NT2/D1 (cell line): ENCODE data around the gene ALDH18A1.

Experiments
- SUZ12 ChIP-seq: IDR thresholded peaks from 2 replicates; pipeline ENCODE4 v1.6.1; 2011; ENCODE audit not compliant: insufficient read length, insufficient read depth; ENCODE audit errors: extremely low read depth
- YY1 ChIP-seq: IDR thresholded peaks from 2 replicates; pipeline ENCODE4 v1.6.1; 2011; ENCODE audit not compliant: insufficient read length, insufficient read depth
- ZNF274 ChIP-seq: IDR thresholded peaks from 2 replicates; pipeline ENCODE4 v1.6.1; 2011; ENCODE audit warnings: mild to moderate bottlenecking, low read depth, low read length

DNA sequence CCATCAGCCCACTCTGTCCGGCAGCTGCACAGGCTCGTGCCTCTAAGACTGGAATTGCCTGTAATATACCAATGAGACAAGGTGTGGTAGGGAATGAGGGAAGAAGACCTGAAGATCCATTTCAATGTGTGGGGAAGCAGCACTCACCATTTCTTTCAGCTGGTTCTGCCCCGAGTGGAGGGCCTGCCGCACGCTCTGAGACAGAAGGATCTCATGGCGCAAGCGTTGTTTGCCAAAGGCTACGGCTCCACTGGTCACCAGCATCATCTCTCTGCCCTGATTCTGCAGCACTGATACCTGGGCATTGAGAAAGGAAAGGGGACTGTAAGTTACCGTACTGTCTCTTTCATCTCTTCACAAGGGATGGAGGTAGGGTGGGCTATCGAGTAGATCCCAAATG lies 19.4 kb downstream of the ALDH18A1 start:
- TF ChIP-seq YY1 (no peak), ZNF274 (no peak), SUZ12 (no peak)
